Endothelial cell of hepatic sinusoid (primary cell): ENCODE data around the gene MYO1B.

Experiments
- in situ Hi-C: cut with HindIII; loops from 2 replicates; pipeline ENCODE4 v1.10.0; 2017; ENCODE audit warnings: low sequenced_read_pairs

Gene MYO1B

DNA sequence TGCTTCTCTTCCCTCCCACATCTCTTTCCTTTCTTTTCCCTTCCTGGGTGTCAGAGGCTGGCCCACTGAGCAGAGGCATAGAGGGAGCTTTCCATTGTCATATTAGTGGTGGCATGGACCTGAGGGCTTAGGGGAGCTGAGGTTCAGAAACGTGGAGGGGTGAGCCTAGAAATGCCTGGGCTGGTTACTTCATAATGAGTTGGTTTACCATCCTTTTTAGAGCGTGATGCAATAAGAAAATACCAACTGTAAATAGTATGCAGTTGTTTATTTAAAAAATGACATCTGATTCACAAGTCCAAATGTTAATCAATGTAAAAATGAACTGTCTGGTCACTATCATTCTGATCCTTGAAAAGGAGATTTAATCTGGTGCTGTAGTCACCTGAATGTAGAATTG, 46.3 kb downstream of the MYO1B start:
- in situ Hi-C loops: no loop called here

DNA sequence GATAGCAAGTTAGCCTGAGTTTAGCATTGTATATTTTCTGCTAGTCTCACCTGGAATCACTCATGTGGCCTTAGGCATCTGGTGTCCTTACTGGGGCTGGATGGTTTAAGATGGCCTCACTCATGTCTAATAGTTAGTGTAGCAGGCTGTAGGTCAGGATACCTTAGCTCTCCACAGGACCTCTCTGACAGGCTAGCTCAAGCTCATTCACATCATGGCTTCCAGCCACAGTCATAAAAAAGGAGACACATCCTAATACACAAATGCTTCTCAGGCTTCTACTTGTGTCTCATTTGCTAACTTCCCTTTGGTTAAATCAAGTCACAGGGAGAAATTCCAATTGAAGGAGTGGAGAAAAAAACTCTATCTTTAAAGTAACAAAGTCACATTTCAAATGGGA, 47.7 kb downstream of the MYO1B start:
- in situ Hi-C loops: no loop called here

DNA sequence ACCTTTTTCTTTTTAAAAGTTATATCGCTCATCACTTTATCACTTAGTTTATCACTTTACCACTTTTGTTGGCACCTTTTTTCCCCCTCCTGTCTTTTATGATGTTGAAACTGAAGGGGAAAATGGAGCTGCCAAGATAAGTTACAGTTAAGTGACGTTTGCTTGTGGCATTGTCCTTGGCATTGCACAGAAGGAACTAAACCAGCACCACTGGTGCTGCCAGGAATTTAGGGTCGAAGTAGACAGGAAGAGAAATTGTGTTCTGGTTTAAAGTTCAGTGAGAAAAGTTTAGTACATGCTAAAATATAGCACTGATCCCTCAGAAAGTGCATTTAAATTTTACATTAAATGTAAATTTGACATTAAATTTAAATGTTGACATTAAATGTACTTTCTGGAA, 49.9 kb downstream of the MYO1B start:
- in situ Hi-C loops: no loop called here

DNA sequence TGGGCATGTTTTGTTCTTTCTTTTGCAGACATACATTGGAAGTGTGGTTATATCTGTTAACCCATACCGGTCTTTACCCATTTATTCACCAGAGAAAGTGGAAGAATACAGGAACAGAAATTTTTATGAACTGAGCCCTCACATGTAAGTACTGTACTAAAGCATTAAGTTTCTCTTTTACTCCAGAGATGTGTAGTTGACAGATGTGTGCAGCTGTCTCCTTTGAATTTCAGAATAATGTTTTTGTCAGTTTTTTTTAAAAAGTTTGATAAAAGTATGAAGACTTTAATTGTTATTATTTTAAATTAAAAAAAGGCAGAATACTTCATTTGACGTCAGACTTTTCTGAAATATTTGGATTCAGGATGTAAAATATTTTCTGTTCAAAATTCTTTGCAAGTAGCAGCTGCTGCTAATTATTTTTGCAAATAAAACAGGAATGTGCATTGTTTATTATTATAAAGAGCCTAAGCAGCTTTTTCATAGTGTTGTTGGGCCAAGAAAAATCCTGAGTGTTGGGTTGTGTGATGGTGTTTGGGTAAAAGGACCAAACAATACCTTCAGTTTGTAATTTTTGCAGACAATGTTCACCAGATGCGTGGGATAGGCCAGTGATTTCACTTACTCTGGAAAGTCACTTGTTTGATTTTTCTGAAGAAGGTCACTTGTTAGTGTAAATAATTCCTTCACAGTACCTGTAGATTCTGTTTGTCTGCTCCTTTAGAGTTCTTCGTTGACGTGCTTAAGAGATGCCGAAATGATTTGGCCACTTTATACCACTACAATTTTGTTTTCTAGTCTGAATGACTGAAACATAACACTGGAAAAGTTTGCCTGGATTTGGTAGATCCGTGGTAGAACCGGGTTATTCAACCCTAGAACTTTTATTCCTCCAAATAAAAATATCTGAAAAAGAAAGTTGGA, 51.1 kb downstream of the MYO1B start:
- in situ Hi-C loops: no loop called here

DNA sequence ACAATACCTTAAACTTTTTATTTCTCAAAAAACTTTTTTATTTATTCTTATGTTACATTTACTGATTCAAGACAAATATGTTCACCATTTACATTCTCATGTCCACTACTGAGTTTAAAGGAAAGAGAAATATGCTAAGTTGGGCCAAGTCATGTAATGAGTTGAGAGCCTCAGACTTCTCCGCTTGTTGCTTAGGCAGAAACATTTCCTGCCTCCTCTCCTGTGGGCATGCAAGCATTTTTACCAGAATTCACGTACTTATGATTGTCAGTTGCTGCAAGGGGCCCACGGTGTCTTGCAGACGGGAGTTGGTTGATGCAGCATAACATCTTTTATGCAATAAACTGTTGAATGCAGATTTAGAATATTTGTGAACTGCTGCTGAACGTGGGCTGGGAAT, 51.8 kb downstream of the MYO1B start:
- in situ Hi-C loops: no loop called here

DNA sequence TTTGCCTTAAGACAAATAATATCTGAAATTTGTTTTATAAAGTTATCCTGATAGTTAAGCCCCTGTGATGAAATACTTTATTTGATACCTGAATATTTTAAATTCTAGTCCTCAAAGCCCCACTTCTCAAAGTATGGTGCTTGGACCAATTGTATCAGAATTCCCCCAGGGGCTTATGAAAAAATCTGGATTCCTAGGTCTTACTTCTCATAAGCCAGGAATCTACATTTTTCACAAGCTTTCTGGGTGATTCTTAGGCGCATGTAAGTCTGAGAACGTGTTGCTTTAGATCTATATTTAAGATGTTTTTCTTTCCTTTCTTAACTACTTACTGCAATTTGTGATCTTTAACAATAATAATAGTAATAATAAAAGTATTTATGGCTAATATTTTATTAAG, 53.1 kb downstream of the MYO1B start:
- in situ Hi-C loops: no loop called here

DNA sequence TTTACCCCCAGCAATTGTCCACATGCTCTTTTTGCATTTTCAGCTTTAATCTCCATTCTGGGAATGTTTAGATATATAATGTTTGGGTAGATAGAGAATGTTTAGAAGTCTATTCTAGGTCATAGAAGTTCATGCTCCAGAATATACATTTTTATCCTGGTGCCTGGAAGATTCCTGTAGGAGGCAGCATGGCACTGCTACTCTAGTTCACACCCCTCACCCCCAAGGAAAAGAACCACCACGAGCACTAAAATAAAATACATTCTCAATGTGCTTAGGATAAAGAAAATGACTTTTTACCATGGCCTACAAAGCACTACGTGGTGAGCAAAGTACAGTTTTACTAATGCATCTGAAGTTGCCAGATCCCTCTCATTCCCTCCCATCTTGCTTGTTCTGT, 53.8 kb downstream of the MYO1B start:
- in situ Hi-C loops: no loop called here

DNA sequence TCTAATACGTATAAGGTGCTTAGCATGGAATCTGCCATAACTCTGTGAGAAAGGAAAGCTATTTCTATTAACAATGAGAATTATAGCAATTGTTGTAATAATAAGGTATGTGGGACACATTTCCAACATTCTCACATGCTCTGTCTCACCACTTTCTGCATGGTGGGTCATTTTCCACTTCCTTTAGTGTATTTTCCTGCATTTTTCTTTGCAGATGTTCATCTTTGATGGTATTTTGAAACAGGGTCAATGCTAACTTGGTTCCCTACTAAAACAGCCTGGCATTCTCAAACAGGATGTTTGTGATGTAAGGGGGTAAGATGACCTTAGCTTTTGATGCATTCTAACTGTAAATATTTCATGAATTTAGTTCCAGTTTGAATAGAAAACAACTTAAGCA, 54.7 kb downstream of the MYO1B start:
- in situ Hi-C loops: loop anchor here (5.0 kb wide), 1 partner anchor 48 kb away; no protein-coding TSS in a partner anchor

DNA sequence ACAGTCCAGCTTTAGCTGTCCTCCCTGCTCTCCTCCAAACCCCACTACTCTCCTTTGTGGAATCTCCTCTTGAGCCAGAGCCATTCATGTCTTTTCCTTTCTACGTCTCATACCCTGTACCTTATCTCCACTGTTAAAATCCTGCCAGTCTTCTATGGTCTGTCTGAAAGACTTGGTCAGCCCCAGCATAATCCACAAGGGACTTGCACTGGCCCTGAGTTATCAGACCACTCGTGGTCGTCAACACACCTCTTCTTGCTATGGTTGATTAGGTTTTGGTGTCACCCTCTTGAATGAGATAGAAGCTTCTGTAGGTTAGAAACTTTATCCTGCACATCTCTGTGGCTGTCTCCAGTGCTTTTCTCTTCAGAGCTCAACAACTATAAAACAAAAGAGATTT, 56.8 kb downstream of the MYO1B start:
- in situ Hi-C loops: loop anchor here (5.0 kb wide), 1 partner anchor 50 kb away; no protein-coding TSS in a partner anchor

DNA sequence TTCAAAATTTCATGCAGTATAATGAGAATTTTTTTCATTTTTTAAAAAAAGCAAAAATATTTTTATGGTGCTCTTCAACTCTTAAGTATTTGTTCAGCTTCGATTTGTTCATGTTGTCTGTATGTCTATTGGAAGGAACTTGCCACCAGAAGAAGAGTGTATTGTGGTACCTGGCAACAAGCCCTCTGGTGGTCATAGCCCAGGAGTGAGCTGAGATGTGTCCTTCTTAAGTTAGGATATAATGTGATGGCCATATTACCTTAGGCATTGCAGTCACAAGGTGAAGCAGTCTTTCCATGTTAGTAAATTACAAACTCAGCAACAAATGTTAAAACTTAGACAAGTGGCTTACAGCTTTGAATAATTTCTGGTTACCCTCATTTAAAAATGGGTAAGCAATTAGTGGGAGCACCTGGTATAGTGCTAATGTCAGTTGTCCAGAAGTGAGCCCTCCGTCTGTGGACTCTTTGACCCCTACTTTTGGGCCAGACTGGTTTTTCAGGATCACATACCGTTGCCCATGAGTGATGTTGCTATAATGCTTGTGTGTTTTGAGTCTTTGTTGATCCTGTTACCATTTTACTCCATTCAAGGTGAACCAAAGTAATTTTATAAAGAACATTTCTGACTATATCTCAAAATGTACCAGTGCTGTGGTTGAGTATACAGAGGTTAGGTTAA, 57.4 kb downstream of the MYO1B start:
- in situ Hi-C loops: loop anchor here (5.0 kb wide), 1 partner anchor 50 kb away; no protein-coding TSS in a partner anchor

DNA sequence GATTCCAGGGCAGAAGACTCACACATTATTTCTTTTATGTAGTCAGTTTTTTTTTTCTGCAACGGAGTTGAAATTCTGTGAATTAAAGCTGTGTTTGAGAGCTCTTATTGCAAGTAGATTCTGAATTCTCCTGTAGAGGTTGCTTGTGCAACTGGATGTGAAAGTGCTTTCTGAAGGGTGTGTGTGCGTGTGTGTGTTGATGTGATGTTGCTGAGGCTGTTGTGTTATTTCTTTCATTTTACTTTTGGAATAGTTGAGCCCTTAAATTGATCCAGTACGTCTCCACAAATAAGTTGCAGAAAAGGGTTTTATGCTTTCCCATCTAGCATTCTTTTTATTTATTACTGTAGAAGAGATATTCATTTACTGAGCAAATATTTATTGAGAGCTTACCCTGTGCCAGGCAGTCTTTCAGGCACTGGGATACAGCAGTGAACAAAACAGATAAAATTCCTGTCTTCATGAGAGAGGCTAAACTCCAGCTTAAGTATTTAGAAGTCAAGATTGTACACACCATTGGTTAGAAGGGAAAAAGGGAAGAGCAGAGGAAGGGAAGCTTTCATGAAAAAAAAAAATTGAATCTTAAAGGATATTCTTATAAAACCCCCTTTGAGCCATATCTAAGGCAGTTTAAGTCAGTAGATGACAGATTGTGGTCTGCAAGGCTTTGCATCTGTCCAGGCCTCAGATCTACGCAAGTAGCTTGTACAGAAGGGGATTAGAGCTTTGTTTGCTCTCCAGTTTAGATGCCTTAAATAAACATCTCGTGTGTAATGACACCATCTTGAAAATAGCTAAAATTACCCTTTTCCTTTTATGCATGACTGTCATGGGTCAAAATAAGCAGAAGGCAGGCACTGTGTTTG, 58.2 kb downstream of the MYO1B start:
- in situ Hi-C loops: loop anchor here (5.0 kb wide), 1 partner anchor 51 kb away; no protein-coding TSS in a partner anchor

DNA sequence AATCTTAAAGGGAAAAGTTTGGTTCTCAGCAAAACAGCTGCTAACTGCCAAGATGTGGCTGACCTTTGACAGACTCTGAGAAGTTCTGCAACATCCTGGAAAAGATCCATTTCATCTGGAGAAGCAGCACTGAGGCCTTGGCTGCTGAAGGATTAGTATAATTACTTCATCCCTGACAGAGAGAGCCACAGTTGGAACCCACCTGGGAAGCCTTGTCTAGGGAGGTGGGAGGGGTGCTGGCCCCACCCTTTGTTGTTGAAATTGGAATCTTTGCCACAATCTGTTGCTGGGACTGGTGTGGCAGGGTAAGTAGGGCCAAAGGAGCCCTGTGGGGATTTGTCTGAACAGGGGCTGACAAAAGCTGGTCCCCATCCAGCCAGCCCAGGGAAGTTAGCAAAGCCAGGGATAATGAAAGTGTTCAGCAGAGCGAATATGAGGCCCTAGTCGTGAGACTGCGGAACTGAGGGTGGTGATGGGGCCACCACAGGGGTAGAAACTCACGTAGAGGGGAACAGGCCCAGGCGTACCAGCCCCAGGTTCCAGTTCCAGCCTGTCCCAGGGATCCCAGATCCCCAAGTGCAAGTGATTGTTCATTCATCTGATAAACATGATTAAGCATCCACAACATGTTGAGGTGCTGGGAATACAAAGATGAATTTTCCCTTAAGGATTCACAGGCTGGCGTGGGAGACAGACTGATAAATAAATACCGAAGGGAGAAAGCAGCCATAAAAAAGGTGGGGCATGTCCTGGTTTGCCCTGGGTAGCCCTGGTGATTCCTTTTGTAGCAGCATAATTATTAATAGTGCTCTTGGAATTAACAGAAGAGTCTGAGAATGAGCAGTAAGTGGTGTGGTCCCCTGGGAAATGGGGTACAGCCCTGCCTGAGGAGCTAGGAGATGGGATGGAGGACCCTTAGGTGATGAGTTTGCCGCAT, 60.0 kb downstream of the MYO1B start:
- in situ Hi-C loops: loop anchor here (5.0 kb wide), 1 partner anchor 53 kb away; no protein-coding TSS in a partner anchor

DNA sequence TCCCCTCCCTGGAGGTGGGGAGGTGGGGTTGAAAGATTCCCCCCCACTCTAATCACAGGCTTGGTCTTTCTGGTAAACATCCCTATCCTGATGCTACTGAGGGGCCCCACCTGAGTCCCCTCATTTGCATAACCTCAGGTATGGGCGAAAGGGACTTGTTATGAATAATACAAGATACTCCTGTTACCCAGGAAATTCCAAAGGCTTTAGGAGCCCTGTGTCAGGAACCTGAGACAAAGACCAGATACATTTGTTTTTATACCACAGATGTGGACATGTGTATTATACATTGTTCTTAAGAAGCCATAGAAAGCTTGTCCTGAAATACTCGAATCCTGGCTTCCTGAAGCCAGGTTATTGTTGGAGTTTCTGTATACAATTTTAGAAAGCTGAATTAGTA, 62.8 kb downstream of the MYO1B start:
- in situ Hi-C loops: no loop called here

DNA sequence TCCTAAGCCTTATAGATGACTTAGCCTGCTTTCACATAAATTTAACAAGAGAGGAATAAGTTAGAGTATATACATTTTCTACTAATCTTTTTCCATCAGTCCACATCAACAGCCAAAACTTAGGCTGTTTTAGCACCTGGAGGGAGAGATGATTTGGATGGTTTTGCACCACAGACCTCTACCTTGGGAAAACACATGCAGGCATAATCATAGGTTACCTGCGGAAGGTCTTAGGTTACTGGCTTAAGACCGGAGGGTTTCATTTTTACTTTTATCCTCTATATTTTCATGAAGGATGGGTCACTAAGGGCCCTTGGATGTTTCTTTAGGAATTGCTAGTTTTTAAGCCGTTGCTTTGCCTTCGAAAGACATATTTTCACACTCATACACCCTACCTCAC, 66.0 kb downstream of the MYO1B start:
- in situ Hi-C loops: no loop called here

DNA sequence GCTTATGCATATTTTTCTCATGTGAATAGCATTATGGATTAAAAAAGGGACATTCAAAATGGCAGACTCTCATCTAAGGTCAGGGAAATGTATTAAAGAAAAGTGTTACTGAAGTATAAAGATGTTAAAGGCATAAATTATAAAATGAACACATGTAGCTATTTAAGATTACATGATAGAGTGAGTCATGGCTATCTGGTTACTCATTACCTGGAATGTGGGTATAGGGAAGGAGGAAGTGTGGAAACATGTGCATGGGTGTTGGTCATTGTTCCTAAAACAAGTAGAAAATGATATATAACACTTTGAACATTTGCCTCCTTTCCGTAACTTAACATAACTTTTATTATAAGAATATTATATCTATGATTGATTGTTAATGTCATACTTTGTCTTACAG, 66.4 kb downstream of the MYO1B start:
- in situ Hi-C loops: no loop called here

DNA sequence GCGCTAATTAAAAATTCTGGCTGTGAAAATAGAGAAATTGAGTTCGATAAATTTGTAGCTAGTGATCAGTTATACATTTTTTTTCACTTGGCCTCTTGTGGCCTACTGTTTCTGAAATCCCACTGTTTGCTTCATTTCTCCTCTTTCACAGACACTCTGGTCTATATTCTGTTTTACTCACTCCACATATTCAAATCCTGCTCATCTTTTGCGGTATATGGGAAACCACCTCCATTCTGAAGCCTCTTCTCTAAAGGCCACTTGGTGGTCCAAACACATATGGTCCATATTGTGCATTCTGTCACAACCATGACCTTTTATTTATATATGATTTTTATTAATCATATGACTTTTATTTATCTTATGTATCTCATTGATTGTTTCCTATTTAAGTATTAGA, 67.0 kb downstream of the MYO1B start:
- in situ Hi-C loops: no loop called here

DNA sequence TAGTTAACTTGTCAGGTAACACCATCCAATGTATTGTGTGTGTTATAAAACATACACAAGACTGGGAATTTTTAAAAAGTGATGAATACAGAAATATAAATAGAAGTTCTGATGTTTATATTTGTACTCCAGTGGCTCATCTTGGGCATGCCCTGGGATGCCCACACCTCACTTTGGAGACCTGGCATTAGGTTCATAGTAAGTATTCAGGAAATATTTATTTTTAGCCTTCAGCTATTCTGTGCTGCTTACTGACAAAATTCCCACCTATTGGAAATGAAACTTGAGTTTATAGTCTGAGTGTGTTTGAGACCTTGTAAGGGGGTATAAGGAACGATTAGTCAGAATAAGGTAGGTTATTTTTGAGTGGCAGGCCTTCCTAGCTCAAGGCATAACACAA, 67.5 kb downstream of the MYO1B start:
- in situ Hi-C loops: no loop called here

DNA sequence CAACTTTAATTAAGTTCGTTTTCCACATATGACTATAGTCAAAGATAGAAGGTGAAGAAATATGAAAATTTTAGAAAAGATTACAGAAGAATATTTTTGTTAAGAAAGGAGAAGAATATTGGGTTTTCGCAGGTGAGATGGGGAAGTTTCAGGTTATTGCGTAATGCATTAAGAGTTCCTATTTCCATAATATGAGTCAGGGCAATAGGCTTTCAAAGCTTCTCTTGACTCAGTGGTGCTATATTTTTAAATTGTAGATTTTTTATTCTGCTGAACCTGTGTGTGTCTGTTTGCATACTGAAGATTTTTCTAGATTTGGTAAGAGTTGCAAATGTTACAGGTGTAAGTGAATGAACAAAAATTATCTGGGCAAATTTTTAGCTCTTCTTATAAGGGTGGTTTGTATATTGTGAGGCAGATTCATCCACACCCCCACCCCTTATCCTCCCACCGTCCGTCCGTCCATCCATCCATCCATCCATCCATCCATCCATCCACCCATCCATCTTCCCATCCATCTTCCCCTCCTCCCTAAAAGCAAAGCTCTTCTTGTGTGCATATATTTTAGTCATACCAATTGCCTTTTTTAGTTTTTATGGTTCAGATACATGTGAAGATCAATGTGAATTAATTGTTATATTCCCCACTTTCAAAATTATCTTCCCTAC, 69.6 kb downstream of the MYO1B start:
- in situ Hi-C loops: no loop called here

DNA sequence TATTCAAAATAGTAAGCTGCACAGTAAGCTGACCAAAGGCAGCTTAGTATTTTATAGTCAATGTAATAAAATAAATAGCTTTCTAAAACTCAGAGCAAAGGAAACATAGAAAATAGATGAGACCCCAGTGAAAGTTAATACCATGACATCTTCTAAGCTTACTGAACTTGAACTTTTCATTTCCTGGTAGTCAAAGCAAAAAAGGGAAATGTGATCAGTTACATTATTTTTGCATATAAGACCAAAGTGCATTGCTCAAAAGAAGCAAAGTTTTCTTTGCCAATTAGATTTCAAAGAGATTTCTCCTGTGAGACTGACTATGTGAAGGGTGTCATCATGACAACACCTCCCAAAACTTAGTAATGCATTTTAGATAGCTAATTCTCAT, 70.2 kb downstream of the MYO1B start:
- in situ Hi-C loops: no loop called here
